GM18858 (cell line): ENCODE data around the gene ANKRD29.
"Not testable (repeated sequence)": the region's sequence is repeated elsewhere in the genome, so short reads cannot be mapped to it uniquely, and the experiment has no call there.

Experiments used
- ATAC-seq: cut with Tn5 transposase; IDR thresholded peaks from one replicate; pipeline ENCODE4 v1.9.1; 2021; ENCODE audit not compliant: unreplicated experiment

ANKRD29 gene

DNA sequence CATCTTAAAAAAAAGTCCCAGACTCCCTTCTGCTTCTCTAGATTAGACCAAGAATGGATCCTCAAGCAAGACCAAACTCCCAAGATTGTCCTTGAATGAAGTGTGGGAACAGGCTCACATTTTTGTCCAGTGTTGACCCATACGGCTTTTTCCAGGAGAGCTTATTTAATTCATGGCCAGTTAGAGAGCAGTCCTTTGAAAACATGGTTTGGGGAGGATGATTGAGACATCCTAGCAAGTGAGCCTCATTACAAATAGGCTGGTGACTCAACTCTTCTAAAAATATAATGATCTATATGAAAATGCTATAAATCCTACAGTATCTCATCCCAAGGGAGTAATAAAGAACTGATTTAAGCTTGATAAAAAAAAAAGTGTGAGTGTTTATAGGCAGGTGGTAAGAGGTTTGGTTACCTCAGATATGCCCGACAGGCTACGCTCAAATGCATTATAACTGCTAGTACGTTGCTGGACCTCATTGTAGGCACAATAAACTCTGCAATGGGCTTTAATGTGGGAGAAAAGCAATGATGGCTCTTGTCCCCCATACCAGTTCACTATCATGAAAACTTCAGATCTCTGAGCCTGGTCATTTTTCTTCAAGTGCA, 17.0 kb downstream of the ANKRD29 start:
- ATAC-seq: no peak

DNA sequence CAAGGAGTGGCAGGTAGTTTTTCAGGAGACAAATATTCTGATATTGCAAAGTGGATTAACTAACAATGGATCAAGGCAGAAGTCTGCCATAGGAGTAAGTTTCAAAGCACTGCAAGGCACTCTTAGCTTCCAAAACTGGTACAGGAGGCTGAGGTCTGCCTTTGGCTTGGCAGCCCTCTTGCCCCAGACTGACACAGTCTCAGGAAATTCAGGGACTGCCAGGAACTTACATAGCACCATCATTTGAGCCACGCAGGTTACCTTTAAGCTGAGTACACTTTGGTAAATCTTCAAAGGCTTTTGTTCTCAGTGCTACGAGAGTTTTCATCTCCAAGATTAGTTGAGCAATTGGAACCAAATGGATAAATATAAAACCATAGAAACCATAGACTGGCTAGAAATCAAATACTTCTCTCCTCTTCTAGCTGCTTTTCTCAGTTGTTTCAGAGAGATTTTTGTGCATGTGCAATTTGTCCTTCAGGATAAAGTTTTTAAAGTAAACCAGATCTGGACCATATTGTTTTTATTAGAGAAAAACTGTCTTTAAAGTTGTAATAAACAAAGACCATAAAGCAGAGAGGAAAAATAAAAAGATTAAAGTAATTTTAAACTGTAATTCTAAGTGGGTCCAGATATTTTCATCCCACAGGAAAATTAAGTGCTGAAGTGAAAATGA, 18.8 kb downstream of the ANKRD29 start:
- ATAC-seq: no peak

DNA sequence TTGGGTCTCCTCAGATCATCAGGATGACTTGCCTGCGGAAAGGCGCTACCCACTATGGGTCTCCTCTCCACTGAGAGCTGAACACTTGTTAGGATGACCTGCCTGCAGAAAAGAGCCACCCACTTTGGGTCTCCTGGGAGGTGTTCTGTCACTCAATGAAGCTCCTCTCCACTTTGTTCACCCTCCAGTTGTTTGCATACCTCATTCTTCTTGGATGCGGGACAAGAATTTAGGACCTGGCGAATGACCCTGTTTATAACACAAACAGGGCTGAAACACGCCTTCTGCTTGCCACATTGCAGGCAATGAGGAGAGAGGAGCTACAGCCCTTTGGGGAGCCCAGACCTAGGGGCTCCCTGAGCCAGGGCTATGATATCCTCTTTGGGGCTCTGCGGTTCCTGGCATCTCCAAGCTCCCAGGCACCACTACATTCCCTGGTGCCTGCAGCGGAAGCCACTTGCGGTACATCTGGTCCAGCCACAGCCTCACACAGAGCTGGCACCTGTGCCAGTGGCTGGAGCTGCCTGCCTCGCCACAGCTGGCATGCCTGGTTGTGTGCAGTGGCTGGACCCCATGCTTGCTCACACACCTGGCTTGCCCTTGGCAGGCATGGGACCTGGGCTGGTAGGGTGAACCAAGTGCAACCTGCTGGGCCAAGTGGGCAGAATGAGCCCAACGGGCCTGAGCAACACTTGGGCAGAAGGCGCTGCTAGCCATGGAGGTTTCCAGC, 20.6 kb downstream of the ANKRD29 start:
- no peak for ATAC-seq

DNA sequence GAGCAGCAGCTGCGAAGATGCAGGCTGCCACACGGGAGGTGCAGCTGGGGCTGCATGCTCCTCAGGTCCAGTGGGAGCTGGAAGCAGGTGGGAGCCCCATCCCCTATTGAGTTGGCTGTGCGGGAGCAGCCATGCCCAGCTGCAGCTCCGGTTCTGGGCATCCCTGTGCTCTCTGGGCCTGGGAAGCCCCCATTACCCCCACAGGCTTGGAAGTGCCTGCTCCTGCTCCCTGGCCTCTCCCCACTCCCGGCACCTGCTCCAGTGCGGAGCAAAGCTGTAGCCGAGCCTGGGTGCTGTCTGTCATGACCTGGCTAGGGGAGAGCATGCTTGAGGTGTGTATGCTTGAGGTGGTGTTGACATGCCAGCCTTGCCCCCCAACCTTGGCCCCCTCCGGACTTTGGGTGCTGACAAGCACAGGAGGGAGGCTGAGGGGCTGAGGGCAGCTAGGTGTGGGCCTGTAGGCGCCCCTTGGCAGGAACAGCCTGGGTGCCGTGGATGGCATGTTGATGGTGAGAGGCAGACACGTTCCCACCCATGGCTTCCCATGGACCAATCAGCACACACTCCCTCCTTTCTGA, 21.5 kb downstream of the ANKRD29 start:
- no peak for ATAC-seq

DNA sequence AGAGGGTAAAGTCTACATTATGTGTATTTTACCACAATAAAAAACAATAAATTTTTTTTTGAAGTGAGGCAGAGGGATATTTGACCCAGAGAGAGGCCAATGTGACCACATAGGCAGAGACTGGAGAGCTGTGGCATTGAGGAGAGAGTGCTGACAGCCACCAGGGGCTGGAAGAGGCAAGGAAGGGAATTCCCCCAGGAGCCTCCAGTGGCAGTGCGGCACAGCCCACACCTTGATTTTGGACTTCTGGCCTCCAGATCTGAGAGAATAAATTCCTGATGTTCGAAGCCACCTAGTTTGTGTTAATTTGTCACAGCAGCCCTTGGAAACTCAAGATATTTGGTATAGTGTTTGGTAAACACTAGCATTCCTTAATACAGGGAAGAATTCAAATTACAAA, 22.7 kb downstream of the ANKRD29 start:
- ATAC-seq: no peak

DNA sequence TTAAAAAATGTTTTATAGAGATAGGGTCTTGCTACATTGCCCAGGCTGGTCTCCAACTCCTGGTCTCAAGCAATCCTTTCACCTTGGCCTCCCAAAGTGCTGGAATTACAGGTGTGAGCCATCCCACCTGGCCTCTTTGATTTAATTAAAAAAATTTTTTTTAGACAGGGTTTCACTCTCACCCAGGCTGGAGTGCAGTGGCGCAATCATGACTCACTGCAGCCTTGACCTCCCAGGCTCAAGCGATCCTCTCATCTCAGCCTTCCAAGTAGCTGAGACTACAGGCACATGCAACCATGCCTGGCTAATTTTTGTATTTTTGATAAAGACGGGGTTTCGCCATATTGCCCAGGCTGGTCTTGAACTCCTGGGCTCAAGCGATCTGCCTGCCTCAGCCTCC, 26.3 kb downstream of the ANKRD29 start:
- not testable (repeated sequence) for ATAC-seq

DNA sequence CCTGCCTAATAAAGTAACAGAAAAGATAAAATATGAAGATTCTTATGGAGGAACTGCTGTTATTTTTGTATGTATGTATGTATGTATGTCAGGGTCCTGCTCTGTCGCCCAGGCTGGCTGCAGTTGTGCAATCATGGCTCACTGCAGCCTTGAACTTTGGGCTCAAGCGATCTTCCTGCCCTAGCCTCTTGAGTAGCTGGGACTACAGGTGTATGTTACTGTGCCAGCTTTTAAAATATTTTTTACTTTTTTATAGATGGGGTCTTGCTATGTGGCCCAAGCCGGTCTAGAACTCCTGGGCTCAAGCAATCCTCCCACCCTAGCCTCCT, 26.7 kb downstream of the ANKRD29 start:
- no peak for ATAC-seq

DNA sequence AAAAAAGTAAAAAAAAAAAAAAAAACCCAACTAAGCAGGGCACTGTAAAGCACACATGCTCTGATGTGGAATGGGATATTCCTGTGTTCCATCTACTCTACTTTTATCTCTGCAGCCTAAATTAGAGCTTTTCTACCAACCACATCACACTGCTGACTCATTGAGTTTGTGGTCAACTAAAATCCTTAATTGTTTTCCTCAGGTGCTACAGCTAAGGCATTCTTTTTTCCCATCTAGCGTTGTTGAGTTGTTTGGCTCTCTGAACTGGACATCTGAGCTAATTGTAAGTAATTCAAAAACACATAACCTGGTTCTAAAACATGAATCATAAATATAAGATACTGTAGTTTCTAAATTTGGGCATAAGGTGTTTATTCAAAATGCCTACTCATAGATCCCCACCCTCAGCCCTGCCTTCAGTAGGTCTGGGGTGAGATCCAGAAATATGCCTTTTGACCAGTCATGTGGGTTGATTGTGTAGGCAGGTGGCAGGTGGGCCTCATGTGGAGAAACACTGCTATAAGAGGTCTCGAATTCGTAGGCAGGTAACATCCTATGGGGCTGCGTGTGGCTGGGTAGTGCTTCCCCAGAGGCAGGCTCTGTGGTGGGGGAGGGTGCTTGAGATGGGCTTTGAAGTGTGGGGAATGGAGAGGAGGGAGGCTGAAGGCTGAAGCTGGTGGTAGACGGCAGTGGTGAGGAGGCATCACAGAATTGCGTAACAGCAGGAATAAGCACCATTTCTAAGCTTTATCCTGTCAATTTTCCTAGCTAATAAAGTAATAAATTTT, 27.2 kb downstream of the ANKRD29 start:
- ATAC-seq: no peak

DNA sequence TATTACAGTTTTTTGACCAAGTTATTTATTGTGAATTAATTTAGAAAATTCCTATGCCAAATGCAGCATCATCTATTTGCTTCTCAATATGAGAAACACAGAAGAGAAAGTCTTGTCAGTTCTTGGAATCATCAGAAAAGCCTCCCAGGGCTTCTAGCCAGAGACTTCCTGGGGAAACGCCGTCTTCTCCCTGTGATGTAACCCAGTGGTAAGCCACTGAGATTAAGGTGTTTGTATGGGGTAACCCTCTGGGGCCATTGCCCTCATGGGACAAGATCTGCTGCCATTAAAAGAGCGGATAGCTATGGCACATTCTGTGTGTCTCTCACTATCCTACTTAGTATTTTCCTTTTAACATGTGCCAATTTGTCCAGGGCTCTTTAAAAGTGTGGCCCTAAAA, 28.0 kb downstream of the ANKRD29 start:
- ATAC-seq: no peak

DNA sequence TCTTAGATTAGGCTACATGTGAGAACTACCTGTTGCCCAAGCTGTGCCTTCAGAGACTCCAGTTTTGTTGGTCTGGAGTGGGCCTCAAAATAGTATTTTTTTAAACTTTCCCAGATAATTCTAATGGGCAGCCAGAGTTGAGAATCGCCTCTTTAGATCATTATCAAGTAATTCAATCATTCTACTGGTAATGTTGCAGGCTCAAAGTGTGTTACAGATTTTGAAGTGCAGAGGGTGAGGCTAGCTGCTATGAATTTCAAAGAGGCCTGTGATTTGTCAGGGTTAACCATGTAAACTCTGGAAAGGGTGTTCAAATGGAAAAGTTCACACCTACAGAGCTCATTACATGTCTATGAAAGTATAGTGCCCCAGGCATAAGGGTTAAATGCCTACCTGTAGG, 30.1 kb downstream of the ANKRD29 start:
- no peak for ATAC-seq

DNA sequence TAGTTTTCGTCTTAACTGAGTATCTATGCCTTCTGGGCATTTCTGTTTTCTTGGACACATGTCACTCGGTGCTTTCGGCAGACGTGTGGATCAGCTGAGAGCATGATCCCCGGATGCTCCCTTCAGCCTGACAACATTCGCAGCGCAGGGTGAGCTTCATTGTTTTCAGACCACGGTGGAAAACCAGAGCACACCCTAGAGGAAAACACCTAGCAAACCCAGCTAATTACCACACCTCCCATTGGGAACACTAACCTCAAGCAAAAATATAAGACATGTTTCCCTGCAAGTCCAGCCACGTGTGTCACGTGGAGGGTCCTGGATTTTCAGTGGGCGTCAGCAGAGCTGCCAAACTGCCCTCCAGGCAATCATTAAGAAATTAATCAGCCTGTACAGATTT, 31.0 kb downstream of the ANKRD29 start:
- ATAC-seq: no peak

DNA sequence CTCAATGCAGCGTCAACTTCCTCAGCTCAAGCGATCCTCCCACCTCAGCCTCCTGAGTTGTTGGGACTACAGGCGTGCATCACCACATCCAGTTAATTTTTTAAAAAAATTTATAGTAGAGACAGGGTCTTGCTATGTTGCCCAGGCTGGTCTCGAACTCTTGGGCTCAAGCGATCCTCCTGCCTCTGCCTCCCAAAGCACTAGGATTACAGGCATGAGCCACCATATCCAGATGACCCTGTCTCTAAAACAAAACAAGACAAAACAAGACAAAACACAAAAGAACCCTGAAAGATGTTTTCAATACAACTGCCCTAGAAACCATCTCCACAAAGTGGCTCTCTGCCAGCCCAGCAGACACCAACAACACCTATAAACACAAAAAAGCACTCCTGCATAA, 31.4 kb downstream of the ANKRD29 start:
- no peak for ATAC-seq

DNA sequence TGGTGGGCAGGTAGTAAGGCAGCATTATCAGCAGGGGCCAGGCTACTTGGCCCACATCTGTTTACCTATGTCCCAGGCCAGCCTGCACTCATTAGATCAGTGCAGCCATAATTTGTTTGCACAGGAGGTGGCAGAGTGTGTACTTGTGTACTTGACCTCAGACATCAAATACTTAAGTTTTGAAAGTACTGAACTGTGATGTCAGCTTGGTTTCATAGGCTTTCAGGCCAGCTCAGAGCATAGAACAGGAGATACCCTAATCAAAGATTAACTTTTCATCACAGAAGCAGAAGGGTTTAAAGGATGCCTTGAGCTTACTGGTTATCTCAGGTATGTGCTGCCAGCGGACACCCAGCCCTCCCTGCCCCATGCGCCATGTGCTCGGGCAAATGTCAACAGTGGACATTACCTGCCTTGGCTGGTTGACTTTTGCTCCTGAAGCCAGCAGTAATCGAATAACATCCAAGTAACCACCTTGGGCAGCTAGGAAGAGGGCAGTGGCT, 33.2 kb downstream of the ANKRD29 start:
- no peak for ATAC-seq

DNA sequence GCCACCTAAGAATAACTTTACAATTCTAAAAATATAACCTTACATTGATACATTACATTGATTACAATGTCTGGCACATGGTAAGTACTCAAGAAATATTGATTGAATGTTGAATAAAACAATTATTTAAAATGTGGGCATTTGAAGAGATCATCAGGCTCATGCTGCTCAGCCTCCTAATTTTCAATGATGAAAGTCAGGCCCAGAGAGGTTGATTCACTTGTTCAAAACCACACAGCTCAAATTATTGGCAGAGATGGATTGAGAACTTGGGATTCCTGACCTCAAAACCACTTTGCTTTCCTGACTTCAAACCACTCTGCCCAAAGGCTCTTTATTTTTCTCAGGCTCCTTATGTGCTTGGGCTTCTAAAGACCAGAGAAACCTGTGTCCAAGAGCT, 34.7 kb downstream of the ANKRD29 start:
- no peak for ATAC-seq

DNA sequence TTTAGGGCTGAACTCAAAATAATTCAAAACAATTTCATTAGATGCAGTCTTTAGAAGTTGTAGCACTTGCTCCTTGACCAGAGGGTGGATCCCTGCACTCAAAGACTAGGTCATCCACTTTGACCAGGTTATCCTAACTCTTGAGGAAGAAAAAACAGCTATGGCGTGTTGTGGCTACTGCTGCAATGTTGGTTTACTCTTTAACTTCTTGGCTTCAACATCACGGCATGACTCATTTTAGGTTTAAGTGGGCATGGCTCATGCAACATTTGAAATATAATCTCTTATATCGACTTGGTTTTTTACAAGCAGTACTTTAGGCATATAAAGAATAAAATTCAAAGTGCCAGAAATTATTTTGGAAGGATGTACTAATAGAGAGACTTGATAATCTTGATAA, 35.4 kb downstream of the ANKRD29 start:
- no peak for ATAC-seq

DNA sequence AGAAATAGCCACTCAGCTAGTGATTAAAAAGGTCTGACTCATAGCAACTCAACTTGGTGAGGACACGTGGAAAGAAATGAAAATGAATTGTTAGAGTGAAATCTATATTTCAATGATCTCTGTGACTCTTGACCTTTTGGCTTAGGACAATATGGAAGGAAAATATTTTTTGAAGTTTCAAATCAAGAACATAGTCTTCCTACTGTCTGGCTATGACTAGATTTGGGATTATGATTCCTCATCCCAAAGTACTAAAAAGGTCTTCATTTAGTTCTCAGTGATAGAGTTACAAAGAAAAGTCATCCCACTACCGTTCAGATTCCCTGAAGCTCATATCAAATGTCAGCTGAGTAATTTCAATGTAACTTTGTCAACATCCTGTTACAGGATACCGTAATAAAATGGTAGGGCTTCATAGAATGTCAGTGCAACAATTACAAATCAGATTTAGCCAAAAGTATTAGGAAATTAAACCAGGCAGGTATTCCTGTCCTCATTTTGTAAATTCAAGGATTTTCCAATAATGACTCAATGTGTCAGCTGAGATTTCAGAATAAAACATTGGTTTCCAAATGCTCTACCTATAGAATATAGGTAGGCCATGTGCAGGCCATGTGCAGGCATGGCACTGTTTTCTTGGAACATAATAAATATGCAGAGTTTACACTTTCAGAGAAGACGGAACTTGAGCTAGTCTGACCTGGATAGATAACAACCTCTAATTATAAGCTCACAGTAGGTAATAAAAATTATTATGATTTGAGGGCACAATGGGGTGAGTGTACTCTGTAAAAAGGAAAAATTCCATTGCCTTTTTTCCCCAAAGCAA, 36.0 kb downstream of the ANKRD29 start:
- ATAC-seq: no peak

DNA sequence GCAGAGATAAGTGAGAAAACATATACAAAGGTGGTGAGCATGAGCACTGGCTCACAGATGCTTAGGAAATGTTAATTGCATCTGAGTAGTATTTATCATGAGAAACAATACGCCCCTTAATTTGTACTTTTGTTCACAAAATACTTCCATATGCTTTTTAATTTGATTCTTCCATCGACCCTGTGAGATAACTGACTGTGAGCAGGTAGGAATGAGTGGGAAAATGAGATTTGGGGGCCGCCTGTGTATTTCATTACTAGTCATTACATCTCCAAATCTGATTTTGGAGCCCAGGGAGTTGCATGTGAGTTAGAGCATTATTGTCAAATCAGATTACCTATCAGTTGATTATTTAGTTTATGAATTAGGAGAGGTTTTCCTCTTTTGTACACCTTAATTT, 39.7 kb downstream of the ANKRD29 start:
- no peak for ATAC-seq

DNA sequence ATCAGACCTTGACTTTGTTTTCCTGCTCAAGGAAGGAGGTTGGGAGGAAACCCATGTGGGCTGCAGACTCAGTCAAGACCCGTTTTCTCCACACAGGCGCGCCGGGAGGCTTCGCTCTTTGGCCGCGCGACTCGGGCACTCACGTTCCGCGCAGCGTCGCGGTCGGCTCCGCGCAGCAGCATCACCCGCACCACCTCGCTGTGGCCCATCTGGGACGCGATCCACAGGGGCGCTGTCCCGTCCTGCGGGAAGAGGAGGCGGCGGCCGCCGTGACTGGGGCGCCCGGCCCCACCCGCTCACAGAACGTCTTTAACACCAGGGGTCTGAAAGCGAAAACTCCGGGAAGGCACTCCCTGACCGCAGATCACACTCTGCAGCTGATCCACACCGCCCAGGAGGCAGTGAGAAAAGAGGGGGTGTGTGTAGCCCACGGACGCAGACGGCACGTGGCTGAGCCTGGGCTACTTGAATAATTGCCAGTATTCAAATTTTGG, 43.3 kb downstream of the ANKRD29 start:
- ATAC-seq: no peak

DNA sequence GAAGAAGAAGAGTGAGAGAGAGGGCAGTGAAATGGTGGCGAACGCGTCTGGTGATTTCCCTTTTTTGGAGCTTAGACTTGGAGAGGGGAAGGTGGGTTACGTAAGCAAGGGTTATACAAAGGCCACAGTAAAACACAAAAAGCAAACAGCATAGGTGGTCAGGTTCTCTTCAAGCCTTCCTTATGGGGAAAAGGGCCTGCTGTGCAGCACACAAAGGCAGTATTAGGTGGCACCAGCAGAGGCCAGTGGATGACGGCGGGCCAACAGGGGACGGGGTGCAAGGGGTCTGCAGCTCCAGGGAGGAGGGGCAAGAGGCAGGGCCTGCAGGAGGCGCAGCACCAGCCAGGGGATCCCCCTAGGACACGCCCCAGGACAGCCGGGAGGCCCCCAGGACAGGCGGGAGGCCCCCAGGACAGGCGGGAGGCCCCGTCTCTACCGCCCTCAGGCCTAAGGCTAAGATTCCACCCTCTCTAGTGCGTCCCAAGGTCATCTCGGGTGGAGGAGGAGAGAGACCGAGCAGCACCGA, 43.8 kb downstream of the ANKRD29 start:
- ATAC-seq: no peak
